Activated CD8-positive, alpha-beta memory T cell treated with anti-CD3 and anti-CD28 coated beads for 36 hours (primary cell): Measurements from ENCODE around the gene MEST. TPM values are rescaled to one million over a fixed set of nuclear protein-coding genes. Genes with fewer than 3 reads are reported as not detected.

Experiments used
- CTCF ChIA-PET: fragments of 350-600 bp; sonication (Branson Sonifier 250); formaldehyde crosslinking; loops from one replicate; lab custom pipeline; 2021; ENCODE audit warnings: antibody characterized with exemption; lab: Charles Lee
- POLR2A ChIA-PET: fragments of 350-600 bp; sonication (Branson Sonifier 250); formaldehyde crosslinking; loops from one replicate; lab custom pipeline; 2021; ENCODE audit warnings: antibody characterized with exemption; lab: Charles Lee
- total RNA-seq, 2 experiments: library from RNA; stranded (reverse); gene quantifications; one replicate each; pipeline ENCODE4 v1.2.3, GENCODE V29; 2021

MEST gene
- total RNA-seq, 2 experiments from 2014 or later: 4.3 to 7.0 TPM

DNA sequence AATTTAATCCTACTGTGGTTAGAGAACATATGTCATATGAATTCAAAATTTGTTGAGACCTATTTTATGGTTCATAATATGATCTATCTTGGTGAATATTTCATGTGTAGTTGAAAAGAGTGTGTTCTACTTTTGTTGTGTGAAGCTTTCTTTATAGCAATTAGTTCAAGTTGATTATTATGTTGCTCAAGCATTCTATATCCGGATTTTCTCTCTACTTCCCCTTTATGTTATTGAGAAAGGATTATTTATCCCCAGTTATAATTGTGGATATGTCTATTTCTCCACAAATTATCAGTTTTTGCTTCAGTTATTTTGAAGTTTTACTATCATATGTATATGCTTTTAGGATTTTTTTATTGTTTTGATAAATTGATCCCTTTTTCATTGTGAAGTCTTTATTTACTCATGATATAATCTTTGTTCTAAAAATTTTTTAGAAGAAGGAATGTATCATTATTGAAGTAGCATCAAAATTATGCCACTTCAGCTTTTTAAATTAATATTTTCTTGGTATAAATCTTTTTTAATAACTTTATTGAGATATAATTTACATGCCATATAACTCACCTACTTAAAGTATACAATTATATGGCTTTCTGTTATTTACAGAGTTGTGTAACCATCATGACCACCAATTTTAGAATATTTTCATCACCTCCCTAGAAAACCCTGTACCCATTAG lies 12.0 kb upstream of the MEST start:
- POLR2A ChIA-PET: no interaction called here
- CTCF ChIA-PET: no interaction called here

- CTCF ChIA-PET: no interaction called here
- POLR2A ChIA-PET: no interaction called here
These were observed 10.0 kb upstream of the MEST start for GRCh38 chr7:130481898-130482297.

DNA sequence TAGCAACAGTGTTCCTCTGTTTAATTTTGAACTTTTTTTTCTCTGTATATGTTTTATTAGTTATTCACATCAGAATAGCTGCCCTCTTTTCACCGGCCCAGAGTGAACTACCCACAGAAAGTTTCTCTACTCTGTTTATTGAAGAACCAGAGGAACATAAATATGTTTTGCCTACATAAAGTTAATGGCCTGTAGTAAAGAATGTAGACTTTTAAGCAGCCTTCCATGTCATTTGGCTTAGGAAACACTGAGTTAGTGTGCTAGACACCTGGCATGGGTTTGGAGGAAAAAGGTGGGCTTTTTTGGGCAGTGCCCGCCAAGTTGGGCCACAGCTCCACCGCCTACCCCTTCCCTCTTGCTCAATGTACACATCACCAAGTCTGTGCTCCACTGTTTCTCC lies 8.9 kb upstream of the MEST start:
- CTCF ChIA-PET: no interaction called here

GRCh38 chr7:130485734-130486113 lies 6.2 kb upstream of the MEST start:
- POLR2A ChIA-PET: no interaction called here
- CTCF ChIA-PET: no interaction called here

More for the DNA sequence above, 8.9 kb upstream of the MEST start:
- POLR2A ChIA-PET: no interaction called here

- CTCF ChIA-PET: interaction anchor here (1.0 kb wide), 1 partner anchor 83 kb away, joined by 3 read pairs; no protein-coding TSS in a partner anchor
- POLR2A ChIA-PET: no interaction called here
These were observed 5.6 kb upstream of the MEST start for GRCh38 chr7:130486114-130486953.

- ChIA-PET CTCF (interaction anchor here (0.7 to 1.0 kb wide), 2 partner anchors 84 to 289 kb away, joined by 3 read pairs; no protein-coding TSS in a partner anchor), POLR2A (no interaction called here)
These were observed 4.9 kb upstream of the MEST start for GRCh38 chr7:130486954-130487436.

- ChIA-PET POLR2A (no interaction called here), CTCF (interaction anchor here (1.2 kb wide), 1 partner anchor 15 kb away, joined by 3 read pairs; no protein-coding TSS in a partner anchor)
These were observed 3.3 kb upstream of the MEST start for GRCh38 chr7:130488392-130489139.

GRCh38 chr7:130489140-130489983 lies 2.5 kb upstream of the MEST start:
- POLR2A ChIA-PET: no interaction called here
- CTCF ChIA-PET: interaction anchor here (1.2 kb wide), 1 partner anchor 14 kb away, joined by 3 read pairs; no protein-coding TSS in a partner anchor

- POLR2A ChIA-PET: no interaction called here
- CTCF ChIA-PET: no interaction called here
These were observed 1.5 kb upstream of the MEST start for GRCh38 chr7:130490311-130490791.

- POLR2A ChIA-PET: no interaction called here
- CTCF ChIA-PET: no interaction called here
These were observed 739 bp upstream of the MEST start for GRCh38 chr7:130490888-130491804.

DNA sequence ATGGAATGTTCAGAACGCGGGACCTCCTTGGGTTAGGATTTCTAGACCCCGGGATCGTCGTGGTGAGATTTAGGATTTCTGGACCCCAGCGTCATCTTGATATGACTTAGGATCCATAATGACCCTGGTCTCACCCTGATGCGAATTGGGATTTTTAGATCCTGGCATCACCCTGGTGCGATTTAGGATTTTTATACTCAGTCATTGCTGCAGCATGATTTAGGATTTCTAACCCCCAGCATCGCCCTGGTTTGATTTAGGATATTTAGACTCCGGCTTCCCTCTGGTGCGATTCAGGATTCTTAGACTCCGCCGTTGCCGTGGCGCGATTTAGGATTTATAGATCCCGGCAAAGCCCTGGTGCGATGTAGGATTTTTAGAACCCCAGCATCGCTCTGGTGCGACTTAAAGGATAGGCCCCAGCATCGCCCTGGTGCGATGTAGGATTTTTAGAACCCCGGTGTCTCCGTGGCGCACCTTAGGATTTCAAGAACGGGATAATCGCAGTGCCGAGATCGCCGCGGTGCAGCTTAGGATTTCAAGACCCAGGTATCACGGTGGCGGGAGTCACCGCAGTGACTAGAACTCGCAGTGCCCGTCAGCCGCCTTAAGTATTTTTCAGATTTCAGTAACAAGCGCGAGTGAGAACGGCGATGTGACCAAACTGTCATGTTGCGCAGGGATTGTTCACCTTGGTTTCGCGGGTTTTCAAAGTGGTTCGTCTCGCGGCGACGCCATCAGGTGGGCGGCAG lies 814 bp downstream of the MEST start:
- CTCF ChIA-PET: no interaction called here
- POLR2A ChIA-PET: no interaction called here

- ChIA-PET POLR2A (no interaction called here), CTCF (no interaction called here)
These were observed 1.5 kb downstream of the MEST start for GRCh38 chr7:130493275-130493873.

DNA sequence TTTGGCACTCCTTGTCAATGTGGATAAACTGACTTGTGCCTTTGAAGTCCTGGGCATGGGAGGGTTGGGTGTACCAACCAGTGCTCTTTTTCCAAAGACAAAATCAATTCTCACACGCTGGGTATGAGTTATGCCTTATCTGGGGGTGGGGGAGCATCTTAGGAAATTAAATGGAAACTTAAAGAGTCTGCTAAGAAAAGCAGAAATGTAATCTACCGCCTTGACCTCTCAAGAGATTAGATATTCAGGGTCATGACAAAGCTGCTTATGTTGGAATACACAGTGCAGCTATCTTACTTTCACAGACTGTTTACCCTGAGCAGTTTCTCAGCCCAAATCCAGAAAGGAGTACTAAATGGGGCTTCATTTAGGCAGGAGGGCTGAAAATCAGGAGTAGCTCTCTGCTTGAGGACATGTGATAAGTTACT lies 2.6 kb downstream of the MEST start:
- CTCF ChIA-PET: no interaction called here
- POLR2A ChIA-PET: interaction anchor here (0.6 kb wide), 1 partner anchor 151 kb away, joined by 6 read pairs; no protein-coding TSS in a partner anchor

DNA sequence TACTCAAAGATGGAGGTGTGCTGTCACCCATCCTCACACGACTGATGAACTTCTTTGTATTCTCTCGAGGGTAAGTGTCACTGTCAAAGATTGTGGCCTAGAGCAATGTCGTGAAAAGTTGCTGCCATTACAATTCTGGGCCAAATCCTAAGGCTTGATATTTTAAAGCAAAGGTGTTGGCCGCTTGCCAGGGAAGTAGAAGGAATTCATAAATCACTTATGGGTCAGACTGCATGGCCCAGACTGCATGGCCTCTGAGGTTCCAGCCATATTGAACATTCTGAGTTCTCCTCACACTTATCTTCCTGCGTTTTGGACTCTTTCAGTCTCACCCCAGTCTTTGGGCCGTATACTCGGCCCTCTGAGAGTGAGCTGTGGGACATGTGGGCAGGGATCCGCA lies 8.6 kb downstream of the MEST start:
- ChIA-PET CTCF (no interaction called here), POLR2A (no interaction called here)

- ChIA-PET CTCF (no interaction called here), POLR2A (no interaction called here)
These were observed 9.0 kb downstream of the MEST start for GRCh38 chr7:130500910-130501309.

GRCh38 chr7:130505753-130506152 lies 13.9 kb downstream of the MEST start:
- ChIA-PET CTCF (no interaction called here), POLR2A (no interaction called here)
